Measurements from ENCODE around the gene MYH6.
A peak's percentile ranks its signal among the peaks of the same experiment; 100 is the strongest.
"Not testable (repeated sequence)": the region's sequence is repeated elsewhere in the genome, so short reads cannot be mapped to it uniquely, and the experiment has no call there.

The MYH6 gene

DNA sequence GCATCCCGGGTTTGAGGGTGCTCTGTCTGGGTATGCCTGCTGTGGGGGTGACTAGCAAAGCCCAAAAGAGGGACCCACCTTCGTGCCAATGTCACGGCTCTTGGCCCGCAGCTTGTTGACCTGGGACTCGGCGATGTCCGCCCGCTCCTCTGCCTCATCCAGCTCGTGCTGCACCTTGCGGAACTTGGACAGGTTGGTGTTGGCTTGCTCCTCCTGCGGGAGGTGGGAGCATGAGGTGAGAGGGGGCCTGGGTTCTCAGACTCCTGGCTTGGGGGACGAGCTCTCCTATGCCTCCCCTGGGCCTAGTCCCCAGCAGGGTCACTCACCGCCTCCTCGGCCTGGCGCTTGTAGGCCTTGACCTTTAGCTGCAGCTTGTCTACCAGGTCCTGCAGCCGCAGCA lies 5.6 kb upstream of the MYH6 start:
- no peak for DNase-seq

DNA sequence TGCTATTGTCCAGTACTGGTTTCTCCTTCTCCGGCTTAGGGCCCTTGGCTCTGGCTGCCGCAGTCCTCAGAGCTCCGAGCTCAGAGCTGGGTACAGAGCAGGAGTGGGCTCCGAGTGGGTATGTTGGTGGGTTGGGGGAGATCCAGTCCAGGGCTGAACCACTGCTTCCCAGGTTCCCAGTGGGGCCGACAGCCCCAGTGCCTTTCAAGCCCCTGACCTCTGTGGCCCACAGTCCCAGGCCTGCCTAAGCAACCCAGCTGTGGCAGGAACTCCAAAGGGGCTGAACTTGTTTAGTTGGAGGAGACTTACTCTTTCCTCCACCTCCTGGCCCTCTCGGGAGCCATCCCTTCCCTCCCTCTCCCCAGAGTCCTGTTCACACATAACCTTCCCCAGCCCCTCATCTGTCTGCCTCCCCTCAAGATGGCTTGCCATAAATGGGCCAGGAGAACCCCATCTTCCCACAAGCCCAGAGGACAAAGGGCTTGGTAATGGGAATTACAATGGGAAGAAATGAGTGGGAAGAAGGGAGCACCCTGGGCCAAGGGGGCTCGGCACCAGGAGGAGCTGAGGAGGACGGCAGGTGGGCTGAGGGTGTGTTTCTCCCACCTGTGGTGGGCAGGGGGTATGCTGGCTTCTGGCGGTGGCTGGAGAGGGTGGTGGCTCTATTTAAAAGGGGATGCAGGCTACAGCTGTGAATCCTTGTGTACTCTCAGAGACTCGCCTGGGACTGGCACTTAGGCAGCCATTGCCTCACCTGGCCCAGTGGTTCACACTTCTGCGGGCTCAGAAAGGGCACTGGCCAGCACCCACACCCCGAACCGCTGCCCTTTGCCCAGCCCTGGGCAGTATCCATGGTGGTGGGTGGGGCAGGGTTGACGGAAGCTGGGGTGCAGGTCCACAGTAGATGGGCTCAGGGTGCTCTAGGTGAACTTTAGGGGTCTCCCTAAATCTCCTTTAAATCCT lies 3.8 kb upstream of the MYH6 start:
- DNase-seq: no peak

- no peak for DNase-seq
These were observed 2.0 kb upstream of the MYH6 start for GRCh38 chr14:23409966-23410635.

- no peak for DNase-seq
These were observed 1.4 kb upstream of the MYH6 start for GRCh38 chr14:23409475-23409874.

- DNase-seq: no peak
These were observed 196 bp upstream of the MYH6 start for GRCh38 chr14:23408307-23408630.

DNA sequence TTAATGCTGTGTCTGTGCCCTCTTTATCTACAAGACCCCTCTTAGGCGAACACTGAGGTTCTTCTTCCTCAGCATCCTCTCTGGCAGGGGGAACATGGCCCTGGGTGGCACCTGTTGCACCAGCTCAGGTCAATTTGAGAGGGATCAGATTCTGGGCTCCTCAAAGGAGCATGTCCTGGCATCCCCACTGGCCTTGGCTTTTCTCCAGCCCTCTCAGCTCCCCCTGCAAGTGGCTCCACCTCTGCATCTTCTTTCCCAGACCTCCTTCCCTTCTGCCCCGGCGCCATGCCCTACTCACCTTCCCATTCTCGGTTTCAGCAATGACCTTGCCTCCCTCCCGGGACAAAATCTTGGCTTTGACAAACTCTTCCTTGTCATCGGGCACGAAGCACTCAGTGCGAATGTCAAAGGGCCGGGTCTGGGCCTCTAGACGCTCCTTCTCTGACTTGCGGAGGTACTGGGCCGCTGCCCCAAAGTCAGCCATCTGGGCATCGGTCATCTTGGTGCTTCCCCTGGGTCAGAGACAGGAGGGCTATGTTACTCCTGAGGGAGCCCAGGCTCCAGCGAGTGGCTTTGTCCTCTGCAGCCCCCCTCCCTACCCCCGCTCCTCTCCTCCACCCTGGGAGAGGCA lies 1.2 kb downstream of the MYH6 start:
- no peak for DNase-seq

DNA sequence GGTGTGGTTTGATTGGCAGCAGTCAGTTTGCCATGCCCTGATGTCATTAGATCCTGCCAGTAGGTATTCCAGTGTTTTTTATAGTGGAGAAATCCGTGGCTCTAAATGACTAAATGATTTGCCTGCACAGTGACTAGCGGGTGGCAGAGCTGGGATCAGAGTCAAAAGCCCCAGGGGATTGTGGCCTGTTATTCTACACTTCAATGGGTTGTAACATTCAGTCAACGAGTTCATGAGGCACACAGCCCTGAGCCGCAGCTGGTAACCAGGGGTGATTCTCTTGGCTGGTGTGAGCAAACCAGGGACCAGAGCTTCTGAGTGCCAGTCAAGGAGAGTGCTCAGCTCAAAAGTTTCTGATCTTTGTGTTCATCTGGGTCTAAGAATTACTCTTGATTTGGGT lies 1.8 kb downstream of the MYH6 start:
- DNase-seq: peak; percentile 35

DNA sequence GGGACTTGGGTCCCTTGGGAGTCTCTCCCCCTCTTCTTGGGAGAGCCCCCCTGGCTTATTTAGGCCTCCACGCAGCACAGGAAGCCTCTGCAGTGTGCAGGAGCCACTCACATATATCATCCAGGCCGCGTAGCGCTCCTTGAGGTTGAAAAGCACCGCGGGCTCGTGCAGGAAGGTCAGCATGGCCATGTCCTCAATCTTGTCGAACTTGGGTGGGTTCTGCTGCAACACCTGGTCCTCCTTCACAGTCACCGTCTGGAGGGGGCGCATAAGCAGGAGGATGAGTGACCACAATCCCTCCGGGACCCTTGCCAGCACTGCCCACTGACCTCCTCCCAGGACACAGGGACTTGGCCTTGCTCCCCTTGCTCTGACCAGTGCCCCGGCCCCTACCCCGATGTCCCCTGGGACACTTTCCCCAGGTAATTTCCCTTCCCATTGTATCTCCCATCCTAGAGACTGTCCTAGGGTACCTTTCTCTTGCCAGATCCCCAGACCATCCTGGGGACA lies 2.5 kb downstream of the MYH6 start:
- no peak for DNase-seq

DNA sequence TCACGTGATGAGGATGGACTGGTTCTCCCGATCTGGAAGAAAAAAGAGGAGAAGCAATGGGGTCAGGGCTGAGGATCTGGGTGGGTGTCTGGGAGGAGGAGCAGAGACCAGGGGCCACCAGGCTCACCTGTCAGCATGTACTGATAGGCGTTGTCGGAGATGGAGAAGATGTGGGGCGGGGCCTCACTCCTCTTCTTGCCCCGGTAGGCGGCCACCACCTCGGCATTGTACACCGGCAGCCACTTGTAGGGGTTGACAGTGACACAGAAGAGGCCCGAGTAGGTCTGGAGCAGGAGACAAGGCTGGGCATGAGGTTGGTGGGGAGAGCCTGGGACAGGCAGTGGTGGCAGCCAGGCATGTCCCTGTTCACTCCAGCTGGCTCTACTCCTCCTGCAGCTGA lies 3.0 kb downstream of the MYH6 start:
- DNase-seq: no peak

DNA sequence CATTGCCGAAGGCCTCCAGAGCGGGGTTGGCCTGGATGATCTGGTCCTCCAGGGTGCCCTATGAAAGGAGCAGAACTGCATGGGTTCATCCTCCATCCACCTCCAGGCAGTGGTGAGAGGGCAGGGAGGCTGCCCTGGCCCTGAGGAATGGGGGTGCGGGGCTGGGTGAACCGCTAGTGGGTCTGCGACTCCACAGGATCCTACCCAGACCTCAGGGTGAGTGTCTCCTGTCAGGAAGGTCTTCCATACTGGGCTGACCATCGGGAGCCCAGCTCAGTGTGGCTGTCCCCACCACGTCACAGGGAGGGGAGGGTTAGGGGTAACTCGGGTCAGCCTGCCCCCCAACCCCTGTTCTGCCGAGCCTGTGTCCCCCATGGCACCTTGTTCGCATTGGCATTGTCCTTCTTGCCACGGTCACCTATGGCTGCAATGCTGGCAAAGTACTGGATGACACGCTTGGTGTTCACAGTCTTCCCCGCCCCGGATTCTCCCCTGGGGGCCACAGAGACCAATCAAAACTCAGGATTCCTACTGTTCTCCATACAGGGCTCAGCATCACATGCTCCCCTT lies 3.7 kb downstream of the MYH6 start:
- no peak for DNase-seq

GRCh38 chr14:23403908-23404307 lies 4.2 kb downstream of the MYH6 start:
- DNase-seq: no peak

DNA sequence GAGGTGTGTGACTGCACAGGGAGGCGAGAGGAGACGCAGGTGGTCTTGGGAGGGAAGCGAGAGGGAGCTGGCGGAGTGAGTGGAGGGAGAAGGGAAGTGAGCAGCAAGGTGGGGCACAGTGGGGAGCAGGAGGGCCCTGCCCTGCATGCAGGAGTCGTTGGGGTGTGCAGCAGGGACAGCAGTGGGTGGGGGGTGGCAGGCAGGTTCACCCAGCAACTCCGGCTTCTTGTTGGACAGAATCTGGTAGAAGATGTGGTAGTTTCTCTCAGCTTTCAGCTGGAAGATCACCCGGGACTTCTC lies 5.0 kb downstream of the MYH6 start:
- DNase-seq: no peak

GRCh38 chr14:23402296-23403138 lies 5.6 kb downstream of the MYH6 start:
- no peak for DNase-seq

DNA sequence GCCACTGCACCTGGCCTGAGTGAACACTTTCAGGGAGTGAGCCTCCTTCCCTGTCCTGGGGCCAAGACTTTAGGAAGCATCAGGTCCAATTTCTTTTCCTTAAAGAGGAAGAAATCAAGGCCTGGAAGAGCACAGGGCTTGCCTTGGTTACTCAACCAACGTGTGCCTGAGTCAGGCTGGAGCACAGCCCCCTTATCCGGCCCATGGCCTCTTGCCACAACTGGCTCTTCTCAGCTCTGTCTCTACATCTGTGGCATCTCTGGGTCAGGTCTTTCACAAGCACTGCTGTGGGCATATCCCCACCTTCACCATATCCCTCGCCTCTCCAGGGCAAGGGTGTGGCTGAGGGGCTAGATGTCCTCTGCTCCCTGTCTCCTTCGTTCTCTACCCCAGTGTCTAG lies 6.8 kb downstream of the MYH6 start:
- DNase-seq: no peak

DNA sequence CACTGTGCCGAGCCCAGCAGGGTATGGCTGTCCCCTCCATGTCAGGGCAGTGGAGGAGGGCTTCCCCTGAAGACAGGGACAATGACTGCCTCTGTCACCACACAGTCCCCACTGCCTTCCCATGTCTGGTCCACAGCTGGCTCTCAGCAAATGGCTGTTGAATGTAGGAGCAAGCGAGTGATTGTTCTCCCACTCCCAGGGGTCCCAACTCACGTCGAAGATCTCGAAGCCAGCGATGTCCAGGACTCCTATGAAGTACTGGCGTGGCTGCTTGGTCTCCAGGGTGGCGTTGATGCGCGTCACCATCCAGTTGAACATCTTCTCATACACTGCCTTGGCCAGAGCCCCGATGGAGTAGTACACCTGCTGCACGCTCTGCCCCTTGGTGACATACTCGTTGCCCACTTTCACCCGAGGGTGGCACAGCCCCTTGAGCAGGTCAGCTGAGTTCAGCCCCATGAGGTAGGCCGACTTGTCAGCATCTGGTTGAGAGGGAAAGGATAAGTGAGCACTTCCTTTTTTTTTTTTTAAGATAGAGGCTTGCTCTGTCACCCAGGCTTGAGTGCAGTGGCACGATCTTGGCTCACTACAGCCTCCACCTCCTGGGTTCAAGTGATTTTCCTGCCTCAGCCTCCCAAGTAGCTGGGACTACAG lies 7.5 kb downstream of the MYH6 start:
- not testable (repeated sequence) for DNase-seq

- DNase-seq: no peak
These were observed 8.5 kb downstream of the MYH6 start for GRCh38 chr14:23399591-23399990.

DNA sequence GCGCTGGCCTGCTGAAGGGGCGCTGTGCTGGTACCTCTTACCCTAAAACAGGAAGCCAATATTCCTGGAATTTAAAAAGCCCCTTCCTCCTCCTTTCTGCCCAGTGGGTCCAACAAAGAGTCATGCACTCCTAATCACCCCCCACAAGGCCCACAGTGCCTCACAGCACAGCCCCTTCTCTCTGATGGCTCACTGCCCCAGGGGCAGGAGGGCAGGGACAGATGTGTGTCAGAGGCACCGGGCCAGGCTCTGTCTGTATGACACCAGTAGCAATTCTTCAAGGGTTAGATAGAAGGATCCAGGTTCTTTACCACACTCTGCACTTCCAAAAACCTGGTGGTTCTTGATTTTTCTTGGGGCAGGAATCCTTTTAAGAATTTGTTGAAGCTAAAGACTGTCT lies 8.9 kb downstream of the MYH6 start:
- no peak for DNase-seq

- DNase-seq: no peak
These were observed 9.7 kb downstream of the MYH6 start for GRCh38 chr14:23398348-23398747.

DNA sequence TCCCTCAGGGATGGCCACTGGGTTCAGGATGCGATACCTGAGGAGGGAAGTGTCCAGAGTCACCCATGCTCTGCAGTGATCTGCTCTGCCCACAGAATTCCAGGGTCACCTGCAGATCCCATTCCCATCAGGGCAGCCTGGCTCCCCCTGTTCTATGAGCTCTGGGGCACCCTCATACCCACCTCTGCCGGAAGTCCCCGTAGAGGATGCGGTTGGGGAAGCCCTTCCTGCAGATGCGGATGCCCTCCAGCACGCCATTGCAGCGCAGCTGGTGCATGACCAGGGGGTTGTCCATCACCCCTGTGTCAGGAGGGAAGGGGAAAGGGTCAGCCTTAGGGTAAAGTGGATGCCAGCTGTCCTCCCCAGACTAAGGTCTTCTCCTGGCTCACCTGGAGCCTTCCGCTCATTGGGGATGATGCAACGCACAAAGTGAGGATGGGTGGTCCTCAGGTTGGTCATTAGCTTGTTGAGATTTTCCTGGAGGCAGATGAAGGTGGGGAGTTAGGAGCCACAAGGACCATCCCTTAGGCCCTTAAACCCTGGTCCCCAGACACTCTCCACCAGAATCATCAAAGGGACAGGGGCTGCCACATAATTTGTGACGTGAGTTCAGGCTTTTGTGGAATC lies 11.2 kb downstream of the MYH6 start:
- no peak for DNase-seq

- DNase-seq: no peak
These were observed 11.9 kb downstream of the MYH6 start for GRCh38 chr14:23396126-23396525.

GRCh38 chr14:23392613-23393012 lies 15.5 kb downstream of the MYH6 start:
- DNase-seq: no peak

DNA sequence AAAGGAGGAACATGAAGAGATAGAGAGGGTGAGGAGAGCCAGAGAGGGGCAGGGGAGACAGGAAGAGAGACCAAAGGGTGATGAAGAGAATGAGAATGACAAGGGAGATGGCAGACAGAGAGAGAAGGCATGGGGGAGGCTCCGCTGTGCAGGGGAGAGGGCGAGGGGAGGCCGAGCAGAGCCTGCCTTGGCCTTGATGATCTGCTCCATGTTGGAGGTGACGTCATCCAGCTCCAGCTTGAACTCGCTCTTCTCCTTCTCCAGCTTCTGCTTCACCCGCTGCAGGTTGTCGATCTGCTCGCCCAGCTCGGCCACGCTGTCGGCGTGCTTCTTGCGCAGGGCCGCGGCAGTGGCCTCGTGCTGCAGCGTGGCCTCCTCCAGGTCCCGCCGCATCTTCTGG lies 18.2 kb downstream of the MYH6 start:
- not testable (repeated sequence) for DNase-seq
